Ovary (tissue), 3 donors: Measurements from ENCODE around the gene GRIK4.

ENCODE experiments used
- CTCF ChIP-seq, 3 donors: fragments of 450-650 bp in 2 of 3; fragments of 200-600 bp in 1 of 3; IDR thresholded peaks; one replicate each; pipeline versions ENCODE4 v1.5.1 to v1.8.0; 2016 to 2022; ENCODE audit warnings: antibody characterized with exemption in 3 of 3, mild to moderate bottlenecking in 1 of 3
- EP300 ChIP-seq: sonication (generic); formaldehyde crosslinking; IDR thresholded peaks from one replicate; pipeline ENCODE4 v1.6.1; 2017; ENCODE audit warnings: antibody characterized with exemption
- donor health status: DM: no; HTN: no; CAD: no.

GRCh38 chr11:120524536-120525085 is 13.1 kb downstream of the GRIK4 start:
- TF ChIP-seq CTCF (IDR thresholded peaks at IDR 0.05): no peak
- TF ChIP-seq EP300: no peak
